22Rv1 (cell line): ENCODE data around the gene SORCS2.

Experiments
- H3K27ac ChIP-seq: fragments of 450-650 bp; 2 replicates; pipeline ENCODE4 v1.5.1; 2017
- CTCF ChIP-seq: fragments of 450-650 bp; IDR thresholded peaks from 2 replicates; pipeline ENCODE4 v1.5.1; 2017; ENCODE audit warnings: mild to moderate bottlenecking
- ZFX ChIP-seq: fragments of 450-650 bp; IDR thresholded peaks from 2 replicates; pipeline ENCODE4 v1.6.1; 2017; ENCODE audit warnings: antibody characterized with exemption, borderline replicate concordance

SORCS2 gene

GRCh38 chr4:7459471-7459870, 267.1 kb downstream of the SORCS2 start:
- TF ChIP-seq CTCF = no peak
- TF ChIP-seq ZFX = no peak
- no peak overlapping the region for H3K27ac ChIP-seq

- no peak overlapping the region for H3K27ac ChIP-seq
- TF ChIP-seq CTCF = no peak
These were observed 268.2 kb downstream of the SORCS2 start for GRCh38 chr4:7460566-7460965.

- no peak for TF ChIP-seq CTCF
- no peak for TF ChIP-seq ZFX
- no peak overlapping the region for H3K27ac ChIP-seq
These were observed 268.9 kb downstream of the SORCS2 start for GRCh38 chr4:7461230-7461629.

- H3K27ac ChIP-seq = no peak overlapping the region
- peak; percentile 47 for TF ChIP-seq CTCF
- no peak for TF ChIP-seq ZFX
These were observed 270.2 kb downstream of the SORCS2 start for GRCh38 chr4:7462509-7462971.

GRCh38 chr4:7463566-7464258, 271.4 kb downstream of the SORCS2 start:
- no peak for TF ChIP-seq ZFX
- TF ChIP-seq CTCF = no peak
- no peak overlapping the region for H3K27ac ChIP-seq

- TF ChIP-seq ZFX = no peak
- TF ChIP-seq CTCF = no peak
- no peak overlapping the region for H3K27ac ChIP-seq
These were observed 271.9 kb downstream of the SORCS2 start for GRCh38 chr4:7464259-7464655.

GRCh38 chr4:7465017-7465416, 272.7 kb downstream of the SORCS2 start:
- no peak overlapping the region for H3K27ac ChIP-seq
- TF ChIP-seq ZFX (no peak), CTCF (no peak)
